OCI-LY1 (cell line): Measurements from ENCODE around the gene SH3YL1.

Experiments used
- H2AFZ ChIP-seq: fragments of 200-600 bp; sonication (generic), shearing (Covaris generic); 2 replicates; pipeline ENCODE4 v1.6.0; 2014; ENCODE audit warnings: antibody characterized with exemption, mild to moderate bottlenecking, low read length
- H3F3A ChIP-seq: fragments of 200-600 bp; sonication (generic), shearing (Covaris generic); 2 replicates; pipeline ENCODE4 v1.6.0; 2014; ENCODE audit warnings: mild to moderate bottlenecking, antibody characterized with exemption, low read length, moderate library complexity; ENCODE audit not compliant: insufficient read depth
- H3K27ac ChIP-seq: fragments of 200-600 bp; sonication (generic); 2 replicates; pipeline ENCODE4 v1.5.1; 2014; ENCODE audit warnings: low read length, mixed run types, mild to moderate bottlenecking, low read depth; ENCODE audit not compliant: poor library complexity, severe bottlenecking
- H3K27me3 ChIP-seq: fragments of 200-600 bp; sonication (generic); 2 replicates; pipeline ENCODE4 v1.6.0; 2014; ENCODE audit warnings: antibody characterized with exemption, mild to moderate bottlenecking, low read length, moderate library complexity; ENCODE audit not compliant: insufficient read depth
- H3K36me3 ChIP-seq: fragments of 200-600 bp; sonication (generic); 2 replicates; pipeline ENCODE4 v1.6.1; 2014; ENCODE audit warnings: mild to moderate bottlenecking, antibody characterized with exemption, low read length, moderate library complexity, mixed read lengths; ENCODE audit not compliant: insufficient read depth
- H3K4me1 ChIP-seq: fragments of 200-600 bp; sonication (generic); 2 replicates; pipeline ENCODE4 v1.5.1; 2014; ENCODE audit warnings: mild to moderate bottlenecking, low read length, moderate library complexity; ENCODE audit not compliant: insufficient read depth, severe bottlenecking
- H3K4me2 ChIP-seq: fragments of 200-600 bp; sonication (generic), shearing (Covaris generic); 2 replicates; pipeline ENCODE4 v1.6.1; 2014; ENCODE audit warnings: low read length
- H3K4me3 ChIP-seq: fragments of 200-600 bp; sonication (generic); 2 replicates; pipeline ENCODE4 v1.5.1; 2014; ENCODE audit warnings: low read length, low read depth, mild to moderate bottlenecking, mixed read lengths; ENCODE audit not compliant: poor library complexity, severe bottlenecking
- H3K79me2 ChIP-seq: fragments of 200-600 bp; shearing (Covaris generic); 2 replicates; pipeline ENCODE4 v1.6.1; 2016; ENCODE audit warnings: mixed run types, low read length, mixed read lengths; ENCODE audit not compliant: insufficient read depth
- H3K9ac ChIP-seq: fragments of 200-600 bp; sonication (generic), shearing (Covaris generic); 2 replicates; pipeline ENCODE4 v1.6.1; 2014; ENCODE audit warnings: mild to moderate bottlenecking, low read length, mixed read lengths
- H3K9me2 ChIP-seq: fragments of 200-600 bp; sonication (generic), shearing (Covaris generic); 2 replicates; pipeline ENCODE4 v1.6.1; 2014; ENCODE audit warnings: low read depth, mild to moderate bottlenecking, low read length, mixed read lengths
- H3K9me3 ChIP-seq: fragments of 200-600 bp; shearing (Covaris generic); 2 replicates; pipeline ENCODE4 v1.6.1; 2014; ENCODE audit warnings: low read length, mixed read lengths
- H4K20me1 ChIP-seq: fragments of 200-600 bp; sonication (generic), shearing (Covaris generic); 2 replicates; pipeline ENCODE4 v1.6.0; 2016; ENCODE audit warnings: mild to moderate bottlenecking, low read length; ENCODE audit not compliant: insufficient read depth
- CTCF ChIP-seq: fragments of 200-600 bp; sonication (generic), shearing (Covaris generic); IDR thresholded peaks from 2 replicates; pipeline ENCODE4 v1.5.1; 2017; ENCODE audit warnings: mild to moderate bottlenecking, antibody characterized with exemption, low read length, moderate library complexity, mixed read lengths
- EZH2 ChIP-seq: fragments of 200-600 bp; sonication (generic), shearing (Covaris generic); IDR thresholded peaks from 2 replicates; pipeline ENCODE4 v1.8.0; 2017; ENCODE audit warnings: borderline replicate concordance, mixed run types, mild to moderate bottlenecking, antibody characterized with exemption, low read length, moderate library complexity, mixed read lengths

SH3YL1 gene

GRCh38 chr2:257429-257828 is 6.4 kb downstream of the SH3YL1 start:
- Histone ChIP-seq H3K27ac (no peak overlapping the region), H3K36me3 (peaks cover 12% of the 10 kb centered on the region; the same call in 1 of the 2 replicates), H3K4me2 (no peak overlapping the region), H3K79me2 (no peaks in the 10 kb centered on the region), H3K4me1 (peaks cover 6% of the 10 kb centered on the region), H3K9ac (no peak overlapping the region), H4K20me1 (no peaks in the 10 kb centered on the region), H2AFZ (no peak overlapping the region), H3K4me3 (no peak overlapping the region), H3K9me3 (peaks cover 7% of the 10 kb centered on the region; the same call in 1 of the 2 replicates), H3F3A (no peaks in the 10 kb centered on the region), H3K27me3 (no peaks in the 10 kb centered on the region), H3K9me2 (no peaks in the 10 kb centered on the region)
- TF ChIP-seq CTCF (no peak), EZH2 (no peak)

GRCh38 chr2:256094-256493 is 7.7 kb downstream of the SH3YL1 start:
- TF ChIP-seq CTCF: no peak
- no peak for TF ChIP-seq EZH2
- Histone ChIP-seq H3K4me2 (no peak overlapping the region), H3K9ac (no peak overlapping the region), H3F3A (no peaks in the 10 kb centered on the region), H3K27me3 (no peaks in the 10 kb centered on the region), H3K4me3 (no peak overlapping the region), H2AFZ (no peak overlapping the region), H4K20me1 (no peaks in the 10 kb centered on the region), H3K79me2 (no peaks in the 10 kb centered on the region), H3K4me1 (no peaks in the 10 kb centered on the region), H3K27ac (no peak overlapping the region), H3K36me3 (peaks cover 16% of the 10 kb centered on the region), H3K9me3 (peaks cover 7% of the 10 kb centered on the region; the same call in 1 of the 2 replicates), H3K9me2 (no peaks in the 10 kb centered on the region)

GRCh38 chr2:255195-255594 is 8.6 kb downstream of the SH3YL1 start:
- Histone ChIP-seq H3K4me3 (no peak overlapping the region), H3K36me3 (peaks cover 15% of the 10 kb centered on the region), H3K4me2 (no peak overlapping the region), H3K79me2 (no peaks in the 10 kb centered on the region), H3K4me1 (no peaks in the 10 kb centered on the region), H3K9me3 (peaks cover 7% of the 10 kb centered on the region; the same call in 1 of the 2 replicates), H3F3A (no peaks in the 10 kb centered on the region), H4K20me1 (no peaks in the 10 kb centered on the region), H3K27me3 (no peaks in the 10 kb centered on the region), H3K9ac (no peak overlapping the region), H3K9me2 (no peaks in the 10 kb centered on the region), H2AFZ (no peak overlapping the region), H3K27ac (no peak overlapping the region)
- TF ChIP-seq EZH2 (no peak), CTCF (no peak)
